ENCODE results near the gene AXL.

- TF ChIP-seq MAX (CRISPR knock-in tag; IDR thresholded peaks at IDR 0.05) (no peak), PTTG1 (tag; IDR thresholded peaks at IDR 0.05; ENCODE audit: low read depth) (no peak), SMC3 (conservative IDR thresholded peaks at IDR 0.05; ENCODE audit: insufficient read depth, low read depth, low read length) (no peak), RAD21 (CRISPR knock-in tag; conservative IDR thresholded peaks at IDR 0.05 in 1 of 2, IDR thresholded peaks at IDR 0.05 in 1 of 2) (no peak), CTCF (IDR thresholded peaks at IDR 0.05 in 2 of 3, conservative IDR thresholded peaks at IDR 0.05 in 1 of 3; ENCODE audit: insufficient read depth in 2 of 3, low read depth in 1 of 3, low read length in 3 of 3) (no peak), CBFB (CRISPR knock-in tag; IDR thresholded peaks at IDR 0.05) (no peak), ZNF75A (CRISPR knock-in tag; IDR thresholded peaks at IDR 0.05) (no peak), HDAC2 (IDR thresholded peaks at IDR 0.05) (no peak)
- TF ChIP-seq, protein P1, sequence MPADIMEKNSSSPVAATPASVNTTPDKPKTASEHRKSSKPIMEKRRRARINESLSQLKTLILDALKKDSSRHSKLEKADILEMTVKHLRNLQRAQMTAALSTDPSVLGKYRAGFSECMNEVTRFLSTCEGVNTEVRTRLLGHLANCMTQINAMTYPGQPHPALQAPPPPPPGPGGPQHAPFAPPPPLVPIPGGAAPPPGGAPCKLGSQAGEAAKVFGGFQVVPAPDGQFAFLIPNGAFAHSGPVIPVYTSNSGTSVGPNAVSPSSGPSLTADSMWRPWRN (IDR thresholded peaks at IDR 0.05; ENCODE audit: low read depth), result no peak
Observed at GRCh38 chr19:41253660-41254059, 34.6 kb downstream of the AXL start.
